ENCODE data around the gene TMUB1. TPM values are rescaled to one million over a fixed set of nuclear protein-coding genes. Genes with fewer than 3 reads are reported as not detected.

Gene TMUB1
- total and polyA plus RNA-seq, 7 experiments from 2014 or later: 36.0 to 61.2 (median 42.2) TPM

DNA sequence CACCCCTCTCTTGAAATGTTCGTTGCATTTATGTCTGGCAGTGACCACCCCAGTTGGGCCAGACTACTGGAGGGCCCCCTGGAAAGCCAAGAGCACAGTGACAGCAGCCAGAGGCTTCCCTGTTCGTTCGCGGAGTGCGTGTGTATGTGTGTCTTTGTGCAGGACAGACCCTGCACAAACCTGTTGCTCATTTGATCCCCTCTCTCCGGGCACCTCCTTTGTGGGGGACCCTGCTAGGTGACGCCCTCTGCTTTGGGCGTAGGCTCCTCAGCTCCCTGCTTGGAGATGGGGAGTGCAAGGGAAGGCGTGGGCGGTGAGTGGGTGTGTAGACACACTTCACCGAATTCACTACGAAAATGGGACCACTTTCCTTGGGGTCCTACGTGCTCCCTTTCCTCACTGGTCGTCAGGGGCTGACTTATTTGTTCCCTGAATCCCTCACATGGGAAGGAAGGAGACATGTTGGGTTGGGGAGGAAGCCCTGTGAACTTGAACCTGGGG is 41.7 kb upstream of the TMUB1 start:
- CTCF ChIA-PET: interaction anchor here (1.2 to 1.4 kb wide), 2 partner anchors 121 to 165 kb away, joined by 3 to 4 read pairs; no protein-coding TSS in a partner anchor
- H3K4me1 ChIP-seq (ENCODE audit: control insufficient read depth in 2 of 2, insufficient read depth in 2 of 2, low read length in 2 of 2): no peaks in the 10 kb centered on the region

DNA sequence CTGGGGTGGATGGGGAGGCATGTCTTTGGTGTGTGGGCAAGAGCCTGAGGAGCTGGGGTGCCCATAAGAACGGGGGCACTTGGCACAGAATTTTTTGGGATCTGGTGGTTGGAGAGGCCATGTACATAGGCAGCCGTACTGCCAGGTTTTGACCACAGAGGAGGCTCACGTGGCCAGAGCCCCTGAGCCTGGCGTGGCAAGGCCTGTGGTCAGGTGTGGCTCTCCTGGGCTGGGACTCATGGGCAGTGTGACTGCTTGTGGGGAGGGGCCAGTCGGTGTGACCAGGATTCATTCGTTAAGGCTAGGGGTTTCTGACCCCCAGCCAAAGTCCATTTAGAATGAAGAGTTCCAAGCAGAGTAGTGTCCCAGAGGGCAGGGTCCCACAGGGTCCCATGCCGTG is 41.2 kb upstream of the TMUB1 start:
- H3K27me3 ChIP-seq (ENCODE audit: control insufficient read depth in 2 of 2, insufficient read depth in 2 of 2, low read length in 2 of 2): no peaks in the 10 kb centered on the region
- no peaks in the 10 kb centered on the region for H3K4me1 ChIP-seq (ENCODE audit: control insufficient read depth in 2 of 2, insufficient read depth in 2 of 2, low read length in 2 of 2)
- Mint-ChIP-seq H3K36me3 (peaks cover 0 to 14% (median 7%) of the 10 kb centered on the region in 5 donors), H3K4me3 (no peak overlapping the region), H3K27me3 (no peaks in the 10 kb centered on the region), H3K4me1 (peaks cover 0 to 9% (median 6%) of the 10 kb centered on the region in 7 donors), H3K27ac (no peak overlapping the region), H3K9me3 (no peaks in the 10 kb centered on the region)
- DNase-seq: no peak
- ChIA-PET CTCF (interaction anchor here (0.6 to 1.4 kb wide), 14 partner anchors 9 to 226 kb away, joined by 3 to 7 read pairs (median 3); no protein-coding TSS in a partner anchor), POLR2A (interaction anchor here (0.9 kb wide), 1 partner anchor 40 kb away, joined by 3 read pairs; no protein-coding TSS in a partner anchor)
- H3K9me3 ChIP-seq (ENCODE audit: control insufficient read depth in 2 of 3, low read length in 3 of 3): no peaks in the 10 kb centered on the region
- no peak overlapping the region for H3K4me3 ChIP-seq (ENCODE audit: low read length)
- no peak for ATAC-seq
- no peak overlapping the region for H3K27ac ChIP-seq (ENCODE audit: low read depth, low read length)
- H3K36me3 ChIP-seq (ENCODE audit: control insufficient read depth in 2 of 3, insufficient read depth in 3 of 3, low read length in 3 of 3): peaks cover 0 to 42% (median 0%) of the 10 kb centered on the region in 3 experiments
- intact Hi-C loops (cut with micrococcal nuclease): loop anchor here (1.0 kb wide), 3 partner anchors 48 to 179 kb away; no protein-coding TSS in a partner anchor

More for the DNA sequence above, 41.7 kb upstream of the TMUB1 start:
- peaks cover 0 to 8% (median 6%) of the 10 kb centered on the region in 7 donors for H3K4me1 Mint-ChIP-seq
- POLR2A ChIA-PET: no interaction called here
- no peaks in the 10 kb centered on the region for H3K9me3 Mint-ChIP-seq
- Histone ChIP-seq H3K27ac (ENCODE audit: low read depth, low read length) (no peak overlapping the region), H3K27me3 (ENCODE audit: control insufficient read depth in 2 of 2, insufficient read depth in 2 of 2, low read length in 2 of 2) (no peaks in the 10 kb centered on the region), H3K9me3 (ENCODE audit: control insufficient read depth in 2 of 3, low read length in 3 of 3) (no peaks in the 10 kb centered on the region), H3K4me3 (ENCODE audit: low read length) (no peak overlapping the region), H3K36me3 (ENCODE audit: control insufficient read depth in 2 of 3, insufficient read depth in 3 of 3, low read length in 3 of 3) (peaks cover 0 to 40% (median 0%) of the 10 kb centered on the region in 3 experiments)
- intact Hi-C loops (cut with micrococcal nuclease): loop anchor here (1.0 kb wide), 3 partner anchors 47 to 178 kb away; no protein-coding TSS in a partner anchor
- DNase-seq: no peak
- H3K27me3 Mint-ChIP-seq: no peaks in the 10 kb centered on the region
- no peak overlapping the region for H3K4me3 Mint-ChIP-seq
- no peak overlapping the region for H3K27ac Mint-ChIP-seq
- no peak for ATAC-seq
- H3K36me3 Mint-ChIP-seq: peaks cover 0 to 13% (median 7%) of the 10 kb centered on the region in 5 donors

GRCh38 chr7:151123822-151124464 is 40.6 kb upstream of the TMUB1 start:
- H3K36me3 ChIP-seq (ENCODE audit: control insufficient read depth in 2 of 3, insufficient read depth in 3 of 3, low read length in 3 of 3): peaks cover 0 to 43% (median 0%) of the 10 kb centered on the region in 3 experiments
- no peak overlapping the region for H3K27ac Mint-ChIP-seq

DNA sequence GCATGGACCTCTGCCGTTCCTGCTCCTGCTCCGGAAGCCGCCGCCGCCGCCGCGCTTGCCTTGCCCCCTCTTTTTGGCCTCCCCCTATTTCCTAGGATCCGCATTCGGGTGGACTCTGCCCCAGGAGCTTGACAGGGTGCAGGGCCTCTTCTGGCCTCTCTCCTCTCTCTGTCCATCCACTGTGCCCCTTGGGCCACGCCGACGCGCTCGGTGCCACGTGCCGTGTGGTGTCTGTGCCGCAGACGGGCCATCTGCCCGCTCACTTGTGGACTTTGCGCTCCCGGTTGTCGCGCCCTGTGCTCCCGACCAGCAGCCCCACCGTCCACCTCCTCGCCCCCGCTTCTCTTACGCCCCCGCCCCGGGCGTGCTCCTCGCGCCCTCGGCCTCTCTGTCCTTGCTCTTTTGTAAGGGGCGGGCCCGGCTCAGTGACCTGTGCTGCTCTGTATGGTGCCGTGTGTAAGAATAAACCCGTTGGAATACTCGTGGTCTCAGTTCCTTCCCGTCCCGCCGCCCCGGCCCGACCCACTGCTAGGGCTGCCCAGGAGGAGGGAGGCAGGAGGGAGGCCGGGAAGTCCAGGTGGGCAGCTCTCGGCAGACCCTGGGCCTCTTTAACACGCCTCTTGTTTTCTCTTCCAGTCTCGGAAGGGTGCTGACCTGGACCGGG is 40.0 kb upstream of the TMUB1 start:
- Mint-ChIP-seq H3K27me3 (no peaks in the 10 kb centered on the region), H3K27ac (no peak overlapping the region), H3K4me3 (no peak overlapping the region), H3K4me1 (peaks cover 0 to 20% (median 6%) of the 10 kb centered on the region in 7 donors), H3K9me3 (no peaks in the 10 kb centered on the region), H3K36me3 (peaks cover 2 to 22% (median 10%) of the 10 kb centered on the region in 5 donors)
- H3K4me1 ChIP-seq (ENCODE audit: control insufficient read depth in 2 of 2, insufficient read depth in 2 of 2, low read length in 2 of 2): no peaks in the 10 kb centered on the region
- peaks cover 0 to 39% (median 0%) of the 10 kb centered on the region in 3 experiments for H3K36me3 ChIP-seq (ENCODE audit: control insufficient read depth in 2 of 3, insufficient read depth in 3 of 3, low read length in 3 of 3)
- no peak overlapping the region for H3K27ac ChIP-seq (ENCODE audit: low read depth, low read length)
- CTCF ChIA-PET: interaction anchor here (0.6 to 1.4 kb wide), 11 partner anchors 8 to 1327 kb away, joined by 3 to 7 read pairs (median 3); no protein-coding TSS in a partner anchor
- no peaks in the 10 kb centered on the region for H3K9me3 ChIP-seq (ENCODE audit: control insufficient read depth in 2 of 3, low read length in 3 of 3)
- H3K27me3 ChIP-seq (ENCODE audit: control insufficient read depth in 2 of 2, insufficient read depth in 2 of 2, low read length in 2 of 2): no peaks in the 10 kb centered on the region
- H3K4me3 ChIP-seq (ENCODE audit: low read length): no peak overlapping the region
- intact Hi-C loops (cut with micrococcal nuclease): no loop called here
- ATAC-seq: no peak
- DNase-seq: no peak
- POLR2A ChIA-PET: interaction anchor here (0.9 kb wide), 1 partner anchor 41 kb away, joined by 3 read pairs; no protein-coding TSS in a partner anchor

More at GRCh38 chr7:151123822-151124464, 40.6 kb upstream of the TMUB1 start:
- no peaks in the 10 kb centered on the region for H3K9me3 Mint-ChIP-seq
- DNase-seq (peak; percentile 61 to 86 (median 77)), ATAC-seq (peak; percentile 92)
- POLR2A ChIA-PET: interaction anchor here (0.9 kb wide), 1 partner anchor 40 kb away, joined by 3 read pairs; no protein-coding TSS in a partner anchor
- H3K4me3 Mint-ChIP-seq: no peak overlapping the region
- intact Hi-C loops (cut with micrococcal nuclease): loop anchor here (1.0 kb wide), 3 partner anchors 48 to 179 kb away; no protein-coding TSS in a partner anchor
- Histone ChIP-seq H3K4me1 (ENCODE audit: control insufficient read depth in 2 of 2, insufficient read depth in 2 of 2, low read length in 2 of 2) (no peaks in the 10 kb centered on the region), H3K27ac (ENCODE audit: low read depth, low read length) (no peak overlapping the region), H3K27me3 (ENCODE audit: control insufficient read depth in 2 of 2, insufficient read depth in 2 of 2, low read length in 2 of 2) (no peaks in the 10 kb centered on the region), H3K9me3 (ENCODE audit: control insufficient read depth in 2 of 3, low read length in 3 of 3) (no peaks in the 10 kb centered on the region), H3K4me3 (ENCODE audit: low read length) (no peak overlapping the region)
- CTCF ChIA-PET: interaction anchor here (0.6 to 1.4 kb wide), 15 partner anchors 8 to 1327 kb away, joined by 3 to 7 read pairs (median 3); no protein-coding TSS in a partner anchor
- H3K4me1 Mint-ChIP-seq: peaks cover 0 to 15% (median 6%) of the 10 kb centered on the region in 7 donors
- H3K36me3 Mint-ChIP-seq: peaks cover 2 to 18% (median 7%) of the 10 kb centered on the region in 5 donors
- H3K27me3 Mint-ChIP-seq: no peaks in the 10 kb centered on the region

DNA sequence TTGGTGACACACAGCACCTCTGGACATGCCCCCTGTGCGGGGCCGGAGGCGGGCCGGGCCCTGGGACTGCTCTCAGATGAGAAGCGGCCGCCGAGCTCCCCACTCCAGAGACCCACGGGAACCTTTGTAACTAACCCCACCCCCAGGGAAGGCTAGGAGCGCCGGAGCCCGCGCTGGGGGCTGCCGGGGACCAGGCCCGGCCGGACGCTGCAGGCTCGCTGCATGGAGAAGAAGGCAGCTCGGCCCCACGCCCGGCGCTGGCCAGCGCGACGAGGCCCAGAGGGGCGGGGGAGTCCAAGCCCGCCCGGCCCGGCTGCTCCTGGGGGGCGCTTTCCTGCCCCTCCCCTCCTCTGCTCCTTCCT is 39.5 kb upstream of the TMUB1 start:
- DNase-seq: no peak
- H3K27ac Mint-ChIP-seq: no peak overlapping the region
- peaks cover 0 to 20% (median 6%) of the 10 kb centered on the region in 7 donors for H3K4me1 Mint-ChIP-seq
- peaks cover 2 to 22% (median 10%) of the 10 kb centered on the region in 5 donors for H3K36me3 Mint-ChIP-seq
- H3K27me3 Mint-ChIP-seq: no peaks in the 10 kb centered on the region
- Histone ChIP-seq H3K27me3 (ENCODE audit: control insufficient read depth in 2 of 2, insufficient read depth in 2 of 2, low read length in 2 of 2) (no peaks in the 10 kb centered on the region), H3K9me3 (ENCODE audit: control insufficient read depth in 2 of 3, low read length in 3 of 3) (no peaks in the 10 kb centered on the region), H3K4me3 (ENCODE audit: low read length) (no peak overlapping the region), H3K4me1 (ENCODE audit: control insufficient read depth in 2 of 2, insufficient read depth in 2 of 2, low read length in 2 of 2) (no peaks in the 10 kb centered on the region), H3K27ac (ENCODE audit: low read depth, low read length) (no peak overlapping the region), H3K36me3 (ENCODE audit: control insufficient read depth in 2 of 3, insufficient read depth in 3 of 3, low read length in 3 of 3) (peaks cover 0 to 40% (median 0%) of the 10 kb centered on the region in 3 experiments)
- ATAC-seq: no peak
- ChIA-PET CTCF (no interaction called here), POLR2A (no interaction called here)
- no peaks in the 10 kb centered on the region for H3K9me3 Mint-ChIP-seq
- H3K4me3 Mint-ChIP-seq: no peak overlapping the region
- intact Hi-C loops (cut with micrococcal nuclease): no loop called here

- Mint-ChIP-seq H3K4me3 (no peak overlapping the region), H3K27ac (no peak overlapping the region), H3K36me3 (peaks cover 2 to 22% (median 10%) of the 10 kb centered on the region in 5 donors), H3K4me1 (peaks cover 0 to 24% (median 9%) of the 10 kb centered on the region in 7 donors), H3K27me3 (no peaks in the 10 kb centered on the region), H3K9me3 (no peaks in the 10 kb centered on the region)
- no peaks in the 10 kb centered on the region for H3K9me3 ChIP-seq (ENCODE audit: control insufficient read depth in 2 of 3, low read length in 3 of 3)
- H3K27ac ChIP-seq (ENCODE audit: low read depth, low read length): no peak overlapping the region
- H3K4me3 ChIP-seq (ENCODE audit: low read length): no peak overlapping the region
- ATAC-seq (no peak), DNase-seq (no peak)
- H3K36me3 ChIP-seq (ENCODE audit: control insufficient read depth in 2 of 3, insufficient read depth in 3 of 3, low read length in 3 of 3): peaks cover 0 to 40% (median 0%) of the 10 kb centered on the region in 3 experiments
- intact Hi-C loops (cut with micrococcal nuclease): no loop called here
- H3K4me1 ChIP-seq (ENCODE audit: control insufficient read depth in 2 of 2, insufficient read depth in 2 of 2, low read length in 2 of 2): no peaks in the 10 kb centered on the region
- POLR2A ChIA-PET: no interaction called here
- H3K27me3 ChIP-seq (ENCODE audit: control insufficient read depth in 2 of 2, insufficient read depth in 2 of 2, low read length in 2 of 2): no peaks in the 10 kb centered on the region
- CTCF ChIA-PET: no interaction called here
These were observed 39.0 kb upstream of the TMUB1 start for GRCh38 chr7:151122276-151122675.
